GM23338 (cell line): ENCODE measurements around the gene CLDN20. TPM values are rescaled to one million over a fixed set of nuclear protein-coding genes. Genes with fewer than 3 reads are reported as not detected.

Source experiments
- ATAC-seq: fragments of 200-7000 bp; cut with Tn5 transposase; 3 replicates; pipeline ENCODE4 v1.9.1; 2020
- DNase-seq: peaks from one replicate; pipeline ENCODE4 v3.0.0-alpha.2; 2015; ENCODE audit warnings: low spot score
- H2AFZ ChIP-seq: fragments of 200-600 bp; sonication (generic); 2 replicates; pipeline ENCODE4 v1.8.0; 2016; ENCODE audit warnings: antibody characterized with exemption, mild to moderate bottlenecking, moderate library complexity
- H3F3A ChIP-seq: fragments of 200-600 bp; sonication (generic); replicated peaks from 2 replicates; pipeline ENCODE4 v1.8.0; 2017; ENCODE audit warnings: antibody characterized with exemption, mixed run types, low read depth
- H3K27ac ChIP-seq: fragments of 200-600 bp; sonication (generic); 2 replicates; pipeline ENCODE4 v1.6.1; 2016; ENCODE audit warnings: low read depth
- H3K27me3 ChIP-seq: fragments of 200-600 bp; sonication (generic); 2 replicates; pipeline ENCODE4 v1.8.0; 2016; ENCODE audit warnings: mild to moderate bottlenecking, mixed run types, moderate library complexity; ENCODE audit not compliant: insufficient read depth
- H3K36me3 ChIP-seq: fragments of 200-600 bp; sonication (generic); 2 replicates; pipeline ENCODE4 v1.8.0; 2016; ENCODE audit warnings: mild to moderate bottlenecking; ENCODE audit not compliant: insufficient read depth
- H3K4me1 ChIP-seq: fragments of 200-600 bp; sonication (generic); 2 replicates; pipeline ENCODE4 v1.8.0; 2016; ENCODE audit warnings: mild to moderate bottlenecking, moderate library complexity; ENCODE audit not compliant: insufficient read depth
- H3K4me2 ChIP-seq: fragments of 200-600 bp; sonication (generic); 2 replicates; pipeline ENCODE4 v1.7.1; 2017; ENCODE audit warnings: mixed run types
- H3K4me3 ChIP-seq: fragments of 200-600 bp; sonication (generic); 2 replicates; pipeline ENCODE4 v1.6.1; 2016; ENCODE audit warnings: mixed run types
- H3K79me2 ChIP-seq: fragments of 200-600 bp; sonication (generic); replicated peaks from 2 replicates; pipeline ENCODE4 v1.8.0; 2017; ENCODE audit warnings: mild to moderate bottlenecking; ENCODE audit not compliant: insufficient read depth
- H3K9me2 ChIP-seq: fragments of 200-600 bp; sonication (generic); 2 replicates; pipeline ENCODE4 v1.8.0; 2017; ENCODE audit not compliant: insufficient read depth
- H4K20me1 ChIP-seq: fragments of 200-600 bp; sonication (generic); replicated peaks from 2 replicates; pipeline ENCODE4 v1.8.0; 2017; ENCODE audit warnings: mild to moderate bottlenecking; ENCODE audit not compliant: insufficient read depth
- H3K27ac Mint-ChIP-seq: 2 replicates; pipeline ENCODE4 v1.8.0; 2020; ENCODE audit warnings: inconsistent platforms, mild to moderate bottlenecking, moderate library complexity, mixed read lengths
- H3K27me3 Mint-ChIP-seq: 3 replicates; pipeline ENCODE4 v1.8.0; 2022; ENCODE audit warnings: low read depth, mild to moderate bottlenecking, moderate library complexity, mixed read lengths, inconsistent platforms; ENCODE audit not compliant: insufficient read depth, poor library complexity
- H3K36me3 Mint-ChIP-seq: 3 replicates; pipeline ENCODE4 v1.8.0; 2021; ENCODE audit warnings: low read depth, mild to moderate bottlenecking, inconsistent platforms, moderate library complexity, mixed read lengths
- H3K4me1 Mint-ChIP-seq: 3 replicates; pipeline ENCODE4 v1.8.0; 2020; ENCODE audit warnings: mild to moderate bottlenecking, inconsistent platforms, mixed read lengths
- H3K4me3 Mint-ChIP-seq: 3 replicates; pipeline ENCODE4 v1.8.0; 2021; ENCODE audit warnings: moderate library complexity, mild to moderate bottlenecking, inconsistent platforms, mixed read lengths
- H3K9me3 Mint-ChIP-seq: 3 replicates; pipeline ENCODE4 v1.8.0; 2020; ENCODE audit warnings: moderate library complexity, mild to moderate bottlenecking, inconsistent platforms, mixed read lengths
- ETS1 ChIP-seq: IDR thresholded peaks from 2 replicates; pipeline ENCODE4 v1.6.1; 2016; ENCODE audit warnings: antibody characterized with exemption
- EZH2 ChIP-seq: fragments of 200-600 bp; sonication (generic); IDR thresholded peaks from one replicate; pipeline ENCODE4 v1.8.0; 2017; ENCODE audit warnings: antibody characterized with exemption, mild to moderate bottlenecking, low read depth; ENCODE audit not compliant: unreplicated experiment
- JUNB ChIP-seq: IDR thresholded peaks from one replicate; pipeline ENCODE4 v1.6.1; 2016; ENCODE audit warnings: antibody characterized with exemption; ENCODE audit not compliant: unreplicated experiment
- POLR2AphosphoS5 ChIP-seq: IDR thresholded peaks from 2 replicates; pipeline ENCODE4 v1.6.1; 2016; ENCODE audit warnings: antibody characterized with exemption, low read depth
- STAT1 ChIP-seq: IDR thresholded peaks from one replicate; pipeline ENCODE4 v1.6.1; 2016; ENCODE audit warnings: antibody characterized with exemption; ENCODE audit not compliant: unreplicated experiment
- ZNF462 ChIP-seq: fragments of 250-450 bp; sonication (Bioruptor Pico); IDR thresholded peaks from 2 replicates; pipeline ENCODE4 v1.5.0; 2020; ENCODE audit warnings: mild to moderate bottlenecking, moderate library complexity
- polyA plus RNA-seq: library from polyadenylated mRNA; unstranded; fragments of >200 nt; fragmentation: Nextera tagmentation; extraction: Ambion mirVana; gene quantifications from 2 replicates; pipeline ENCODE4 v1.2.1, GENCODE V29; 2016
- total RNA-seq: library from RNA; depleted of rRNA; stranded (reverse); fragments of >200 nt; shearing (Covaris generic); gene quantifications from 2 replicates; pipeline ENCODE4 v1.2.3, GENCODE V29; 2014

The CLDN20 gene
- total and polyA plus RNA-seq, 2 experiments from 2014 or later: 0.23 TPM; not detected in 1

GRCh38 chr6:155246825-155247224 lies 17.0 kb upstream of the CLDN20 start:
- H3K9me2 ChIP-seq: no peaks in the 10 kb centered on the region
- H3K27ac ChIP-seq: peak overlapping the region; percentile 91
- H3K27me3 ChIP-seq: no peaks in the 10 kb centered on the region
- H3K4me2 ChIP-seq: no peak overlapping the region
- H4K20me1 ChIP-seq: no peaks in the 10 kb centered on the region
- DNase-seq (no peak), ATAC-seq (no peak)
- Mint-ChIP-seq H3K9me3 (no peaks in the 10 kb centered on the region; the same call in 2 of the 3 replicates), H3K4me3 (no peak overlapping the region), H3K27ac (no peak overlapping the region), H3K36me3 (peaks cover 74% of the 10 kb centered on the region; the same call in 2 of the 3 replicates), H3K27me3 (peaks cover 8% of the 10 kb centered on the region), H3K4me1 (peaks cover 9% of the 10 kb centered on the region)
- 0 out of 2 replicates have a peak, but pooled peaks cover 3% of the 10 kb centered on the region for H3K4me1 ChIP-seq
- peaks cover 4% of the 10 kb centered on the region; the same call in 1 of the 2 replicates for H3F3A ChIP-seq
- H3K79me2 ChIP-seq: no peaks in the 10 kb centered on the region
- H3K36me3 ChIP-seq: peaks cover 4% of the 10 kb centered on the region
- no peak for TF ChIP-seq STAT1
- TF ChIP-seq JUNB: no peak
- no peak for TF ChIP-seq ETS1
- no peak for TF ChIP-seq EZH2
- no peak overlapping the region for H2AFZ ChIP-seq
- no peak overlapping the region for H3K4me3 ChIP-seq

GRCh38 chr6:155247618-155248007 lies 16.2 kb upstream of the CLDN20 start:
- Histone ChIP-seq H3K36me3 (peaks cover 9% of the 10 kb centered on the region), H3K79me2 (no peaks in the 10 kb centered on the region), H3K4me2 (no peak overlapping the region), H3K9me2 (no peaks in the 10 kb centered on the region), H3K27me3 (no peaks in the 10 kb centered on the region), H3K27ac (peak overlapping the region; percentile 93; the same call in 1 of the 2 replicates), H3K4me1 (peaks cover 5% of the 10 kb centered on the region; the same call in 1 of the 2 replicates), H3F3A (peaks cover 4% of the 10 kb centered on the region; the same call in 1 of the 2 replicates), H3K4me3 (no peak overlapping the region), H4K20me1 (no peaks in the 10 kb centered on the region), H2AFZ (no peak overlapping the region)
- H3K36me3 Mint-ChIP-seq: peaks cover 70% of the 10 kb centered on the region; the same call in 2 of the 3 replicates
- DNase-seq (peak; percentile 80), ATAC-seq (peak; percentile 80)
- peak overlapping the region; percentile 78 for H3K27ac Mint-ChIP-seq
- peaks cover 10% of the 10 kb centered on the region; the same call in 2 of the 3 replicates for H3K4me1 Mint-ChIP-seq
- TF ChIP-seq ZNF462 (no peak), STAT1 (no peak), POLR2AphosphoS5 (no peak)
- H3K4me3 Mint-ChIP-seq: no peak overlapping the region
- H3K27me3 Mint-ChIP-seq: peaks cover 8% of the 10 kb centered on the region
- no peaks in the 10 kb centered on the region for H3K9me3 Mint-ChIP-seq
